Measurements from ENCODE around the gene FARP1. TPM values are rescaled to one million over a fixed set of nuclear protein-coding genes. Genes with fewer than 3 reads are reported as not detected.
"Not testable (repeated sequence)": the region's sequence is repeated elsewhere in the genome, so short reads cannot be mapped to it uniquely, and the experiment has no call there.

The FARP1 gene
- polyA plus RNA-seq, 1 of the 3 experiments (the other 2 are of a cell fraction), result 12.0 TPM

GRCh38 chr13:98269386-98269785, 126.5 kb downstream of the FARP1 start:
- H3K9me3 ChIP-seq, result no peaks in the 10 kb centered on the region
- no peaks in the 10 kb centered on the region for H3F3A ChIP-seq (replicated peaks; ENCODE audit: insufficient read depth)
- no peak overlapping the region for H3K9ac ChIP-seq
- DNase-seq, result no peak
- no peaks in the 10 kb centered on the region for H3K27me3 ChIP-seq (ENCODE audit: insufficient read depth)
- H3K4me2 ChIP-seq, result no peak overlapping the region
- no peak overlapping the region for H3K4me3 ChIP-seq (ENCODE audit: low read depth in 2 of 2, low read length in 1 of 2)
- H3K4me1 ChIP-seq (ENCODE audit: control insufficient read depth in 1 of 2, insufficient read depth in 2 of 2, low read depth in 1 of 2, low read length in 1 of 2), result peaks cover 2 to 11% of the 10 kb centered on the region in 2 experiments; a peak in 3 of 4 replicates
- CTCF ChIA-PET, result no interaction called here
- POLR2A ChIA-PET, result no interaction called here
- WGBS (ENCODE audit: low lambda C conversion rate), result 97% methylated on average over 4 of the region's 4 CpGs
- H3K27ac ChIP-seq (ENCODE audit: low read depth in 2 of 2, low read length in 1 of 2), result no peak overlapping the region
- no peaks in the 10 kb centered on the region for H3K36me3 ChIP-seq (replicated peaks in 1 of 2; ENCODE audit: control insufficient read depth in 1 of 2, insufficient read depth in 2 of 2, low read length in 1 of 2)
- H3K9me2 ChIP-seq, result no peaks in the 10 kb centered on the region
- no peaks in the 10 kb centered on the region; the same call in 1 of the 2 replicates for H4K20me1 ChIP-seq (ENCODE audit: insufficient read depth)
- no peak overlapping the region for H2AFZ ChIP-seq (ENCODE audit: low read depth)
- H3K79me2 ChIP-seq (ENCODE audit: insufficient read depth), result peaks cover 7% of the 10 kb centered on the region; the same call in 1 of the 2 replicates
- TF ChIP-seq SIN3A (IDR thresholded peaks at IDR 0.05; ENCODE audit: borderline replicate concordance, low read depth, low read length) (no peak), TCF12 (IDR thresholded peaks at IDR 0.05) (no peak), ZBTB33 (IDR thresholded peaks at IDR 0.05; ENCODE audit: borderline replicate concordance, low read depth) (no peak), EP300 (IDR thresholded peaks at IDR 0.05; ENCODE audit: borderline replicate concordance in 1 of 2, low read depth in 1 of 2, low read length in 1 of 2) (no peak), GABPA (IDR thresholded peaks at IDR 0.05; ENCODE audit: low read depth) (no peak), NFIC (IDR thresholded peaks at IDR 0.05; ENCODE audit: borderline replicate concordance) (no peak)

DNA sequence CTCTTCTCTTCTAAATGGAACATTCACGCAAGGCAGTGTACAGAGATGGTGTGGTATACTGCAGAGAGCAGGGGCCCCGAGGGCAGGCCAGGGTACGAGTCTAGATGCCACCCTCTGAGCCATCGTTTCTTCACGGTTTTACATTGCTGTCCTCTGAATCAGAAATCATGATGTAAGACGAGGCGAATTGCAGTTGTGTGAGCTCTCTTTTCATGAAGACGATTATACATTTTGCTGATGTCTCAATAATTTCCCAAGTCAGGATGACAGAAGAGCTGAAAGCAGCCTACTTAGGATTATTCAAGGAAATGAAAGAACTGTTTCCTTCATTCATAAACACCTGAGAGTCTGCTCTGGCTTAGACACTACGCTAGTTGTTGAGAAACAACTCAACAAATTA, 127.9 kb downstream of the FARP1 start:
- Histone ChIP-seq H3K4me1 (ENCODE audit: control insufficient read depth in 1 of 2, insufficient read depth in 2 of 2, low read depth in 1 of 2, low read length in 1 of 2) (peaks cover 6 to 18% of the 10 kb centered on the region in 2 experiments; a peak in 3 of 4 replicates), H3K27ac (ENCODE audit: low read depth in 2 of 2, low read length in 1 of 2) (no peak overlapping the region), H3K4me3 (ENCODE audit: low read depth in 2 of 2, low read length in 1 of 2) (no peak overlapping the region), H3K9ac (no peak overlapping the region), H3K36me3 (replicated peaks in 1 of 2; ENCODE audit: control insufficient read depth in 1 of 2, insufficient read depth in 2 of 2, low read length in 1 of 2) (no peaks in the 10 kb centered on the region), H3K4me2 (no peak overlapping the region), H3K79me2 (ENCODE audit: insufficient read depth) (peaks cover 7% of the 10 kb centered on the region; the same call in 1 of the 2 replicates), H3K9me3 (no peaks in the 10 kb centered on the region), H4K20me1 (ENCODE audit: insufficient read depth) (no peaks in the 10 kb centered on the region; the same call in 1 of the 2 replicates), H3K27me3 (ENCODE audit: insufficient read depth) (no peaks in the 10 kb centered on the region), H3F3A (replicated peaks; ENCODE audit: insufficient read depth) (peaks cover 3% of the 10 kb centered on the region), H3K9me2 (no peaks in the 10 kb centered on the region), H2AFZ (ENCODE audit: low read depth) (no peak overlapping the region)
- 91% methylated on average over 9 of the region's 9 CpGs for WGBS (ENCODE audit: low lambda C conversion rate)
- DNase-seq, result no peak
- POLR2A ChIA-PET, result no interaction called here
- CTCF ChIA-PET, result no interaction called here
- TF ChIP-seq FOXJ3 (CRISPR knock-in tag; IDR thresholded peaks at IDR 0.05) (no peak), RFX5 (IDR thresholded peaks at IDR 0.05; ENCODE audit: low read length) (no peak), GABPA (IDR thresholded peaks at IDR 0.05; ENCODE audit: low read depth) (no peak), TCF12 (IDR thresholded peaks at IDR 0.05) (no peak)

GRCh38 chr13:98271646-98272045, 128.8 kb downstream of the FARP1 start:
- POLR2A ChIA-PET; H3K9me3 ChIP-seq; H4K20me1 ChIP-seq (ENCODE audit: insufficient read depth); H3K36me3 ChIP-seq (replicated peaks in 1 of 2; ENCODE audit: control insufficient read depth in 1 of 2, insufficient read depth in 2 of 2, low read length in 1 of 2); H3K9me2 ChIP-seq; H2AFZ ChIP-seq (ENCODE audit: low read depth); H3K4me3 ChIP-seq (ENCODE audit: low read depth in 2 of 2, low read length in 1 of 2); H3K27me3 ChIP-seq (ENCODE audit: insufficient read depth); H3K4me2 ChIP-seq; H3F3A ChIP-seq (replicated peaks; ENCODE audit: insufficient read depth); DNase-seq; H3K27ac ChIP-seq (ENCODE audit: low read depth in 2 of 2, low read length in 1 of 2); H3K9ac ChIP-seq: not testable (repeated sequence)
- peaks cover 8 to 24% of the 10 kb centered on the region in 2 experiments; a peak in 3 of 4 replicates for H3K4me1 ChIP-seq (ENCODE audit: control insufficient read depth in 1 of 2, insufficient read depth in 2 of 2, low read depth in 1 of 2, low read length in 1 of 2)
- WGBS (ENCODE audit: low lambda C conversion rate), result 93% methylated on average over 3 of the region's 3 CpGs
- CTCF ChIA-PET, result interaction anchor here (0.5 kb wide), 1 partner anchor 11 kb away, joined by 3 read pairs; no protein-coding TSS in a partner anchor
- H3K79me2 ChIP-seq (ENCODE audit: insufficient read depth), result peaks cover 16% of the 10 kb centered on the region
